Right lobe of liver (tissue), 4 donors: Measurements from ENCODE around the gene C3orf20.

Experiments used
- POLR2A ChIP-seq: fragments of 450-650 bp; IDR thresholded peaks from one replicate; pipeline ENCODE4 v1.6.1; 2017; ENCODE audit warnings: antibody characterized with exemption, mild to moderate bottlenecking
- TF ChIP-seq, protein P1 (sequence below), 4 donors: fragments of 200-600 bp in 3 of 4; fragments of 450-650 bp in 1 of 4; IDR thresholded peaks; one replicate each; pipeline versions ENCODE4 v1.5.1 to v1.8.0; 2016 to 2022; ENCODE audit warnings: antibody characterized with exemption in 4 of 4, mild to moderate bottlenecking in 2 of 4
- donor health status: DM: no; HTN: no; CAD: no.
- donor health status: DM: no; HTN: no; CAD: no.
- donor health status: DM: no; HTN: yes; CAD: no.

GRCh38 chr3:14740983-14741382 lies 66.0 kb downstream of the C3orf20 start:
- TF ChIP-seq, protein P1, sequence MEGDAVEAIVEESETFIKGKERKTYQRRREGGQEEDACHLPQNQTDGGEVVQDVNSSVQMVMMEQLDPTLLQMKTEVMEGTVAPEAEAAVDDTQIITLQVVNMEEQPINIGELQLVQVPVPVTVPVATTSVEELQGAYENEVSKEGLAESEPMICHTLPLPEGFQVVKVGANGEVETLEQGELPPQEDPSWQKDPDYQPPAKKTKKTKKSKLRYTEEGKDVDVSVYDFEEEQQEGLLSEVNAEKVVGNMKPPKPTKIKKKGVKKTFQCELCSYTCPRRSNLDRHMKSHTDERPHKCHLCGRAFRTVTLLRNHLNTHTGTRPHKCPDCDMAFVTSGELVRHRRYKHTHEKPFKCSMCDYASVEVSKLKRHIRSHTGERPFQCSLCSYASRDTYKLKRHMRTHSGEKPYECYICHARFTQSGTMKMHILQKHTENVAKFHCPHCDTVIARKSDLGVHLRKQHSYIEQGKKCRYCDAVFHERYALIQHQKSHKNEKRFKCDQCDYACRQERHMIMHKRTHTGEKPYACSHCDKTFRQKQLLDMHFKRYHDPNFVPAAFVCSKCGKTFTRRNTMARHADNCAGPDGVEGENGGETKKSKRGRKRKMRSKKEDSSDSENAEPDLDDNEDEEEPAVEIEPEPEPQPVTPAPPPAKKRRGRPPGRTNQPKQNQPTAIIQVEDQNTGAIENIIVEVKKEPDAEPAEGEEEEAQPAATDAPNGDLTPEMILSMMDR (IDR thresholded peaks at IDR 0.05): no peak
- TF ChIP-seq POLR2A: no peak
